ENCODE results near the gene SPCS3. TPM values are rescaled to one million over a fixed set of nuclear protein-coding genes. Genes with fewer than 3 reads are reported as not detected.
A peak's percentile ranks its signal among the peaks of the same experiment; 100 is the strongest.

Gene SPCS3
- total and polyA plus RNA-seq, 2 donors from 2014 or later = 28.7 to 131 TPM

GRCh38 chr4:176357359-176358082 is 37.8 kb downstream of the SPCS3 start:
- intact Hi-C loops (cut with DNase I) = no loop called here
- TF ChIP-seq, protein P1, sequence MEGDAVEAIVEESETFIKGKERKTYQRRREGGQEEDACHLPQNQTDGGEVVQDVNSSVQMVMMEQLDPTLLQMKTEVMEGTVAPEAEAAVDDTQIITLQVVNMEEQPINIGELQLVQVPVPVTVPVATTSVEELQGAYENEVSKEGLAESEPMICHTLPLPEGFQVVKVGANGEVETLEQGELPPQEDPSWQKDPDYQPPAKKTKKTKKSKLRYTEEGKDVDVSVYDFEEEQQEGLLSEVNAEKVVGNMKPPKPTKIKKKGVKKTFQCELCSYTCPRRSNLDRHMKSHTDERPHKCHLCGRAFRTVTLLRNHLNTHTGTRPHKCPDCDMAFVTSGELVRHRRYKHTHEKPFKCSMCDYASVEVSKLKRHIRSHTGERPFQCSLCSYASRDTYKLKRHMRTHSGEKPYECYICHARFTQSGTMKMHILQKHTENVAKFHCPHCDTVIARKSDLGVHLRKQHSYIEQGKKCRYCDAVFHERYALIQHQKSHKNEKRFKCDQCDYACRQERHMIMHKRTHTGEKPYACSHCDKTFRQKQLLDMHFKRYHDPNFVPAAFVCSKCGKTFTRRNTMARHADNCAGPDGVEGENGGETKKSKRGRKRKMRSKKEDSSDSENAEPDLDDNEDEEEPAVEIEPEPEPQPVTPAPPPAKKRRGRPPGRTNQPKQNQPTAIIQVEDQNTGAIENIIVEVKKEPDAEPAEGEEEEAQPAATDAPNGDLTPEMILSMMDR (IDR thresholded peaks at IDR 0.05; ENCODE audit: borderline replicate concordance, extremely low read depth, insufficient read depth) = no peak
- no peaks in the 10 kb centered on the region for H3K9me3 ChIP-seq (ENCODE audit: control insufficient read depth in 2 of 3, insufficient read depth in 1 of 3, low read length in 3 of 3)
- peak in 2 of 5 donors; percentile 24 to 39 for DNase-seq
- H3K4me1 ChIP-seq (ENCODE audit: control insufficient read depth in 2 of 3, insufficient read depth in 2 of 3, low read depth in 1 of 3, low read length in 3 of 3) = no peaks in the 10 kb centered on the region
- no peak overlapping the region for H3K27ac ChIP-seq (ENCODE audit: low read depth in 2 of 2, low read length in 2 of 2)
- no peaks in the 10 kb centered on the region for H3K27me3 ChIP-seq (ENCODE audit: control insufficient read depth, insufficient read depth, low read length)
- no peak for FAIRE-seq
- no peak overlapping the region for H3K9ac ChIP-seq (ENCODE audit: low read length in 3 of 3)
- no peak overlapping the region for H3K4me3 ChIP-seq (ENCODE audit: low read length in 3 of 3)
- no peaks in the 10 kb centered on the region for H3K36me3 ChIP-seq (ENCODE audit: control insufficient read depth in 2 of 3, insufficient read depth in 3 of 3, low read length in 3 of 3)

GRCh38 chr4:176358083-176358469 is 38.3 kb downstream of the SPCS3 start:
- H3K4me1 ChIP-seq (ENCODE audit: control insufficient read depth in 2 of 3, insufficient read depth in 2 of 3, low read depth in 1 of 3, low read length in 3 of 3) = no peaks in the 10 kb centered on the region
- H3K27me3 ChIP-seq (ENCODE audit: control insufficient read depth, insufficient read depth, low read length) = no peaks in the 10 kb centered on the region
- no peaks in the 10 kb centered on the region for H3K36me3 ChIP-seq (ENCODE audit: control insufficient read depth in 2 of 3, insufficient read depth in 3 of 3, low read length in 3 of 3)
- intact Hi-C loops (cut with DNase I) = no loop called here
- H3K27ac ChIP-seq (ENCODE audit: low read depth in 2 of 2, low read length in 2 of 2) = no peak overlapping the region
- FAIRE-seq = no peak
- no peak overlapping the region for H3K4me3 ChIP-seq (ENCODE audit: low read length in 3 of 3)
- no peak for DNase-seq
- no peaks in the 10 kb centered on the region for H3K9me3 ChIP-seq (ENCODE audit: control insufficient read depth in 2 of 3, insufficient read depth in 1 of 3, low read length in 3 of 3)
- no peak overlapping the region for H3K9ac ChIP-seq (ENCODE audit: low read length in 3 of 3)
- TF ChIP-seq, protein P1 (IDR thresholded peaks at IDR 0.05; ENCODE audit: borderline replicate concordance, extremely low read depth, insufficient read depth) = no peak

GRCh38 chr4:176359590-176359989 is 39.8 kb downstream of the SPCS3 start:
- no peaks in the 10 kb centered on the region for H3K4me1 ChIP-seq (ENCODE audit: control insufficient read depth in 2 of 3, insufficient read depth in 2 of 3, low read depth in 1 of 3, low read length in 3 of 3)
- H3K36me3 ChIP-seq (ENCODE audit: control insufficient read depth in 2 of 3, insufficient read depth in 3 of 3, low read length in 3 of 3) = no peaks in the 10 kb centered on the region

More at GRCh38 chr4:176359590-176359989, 39.8 kb downstream of the SPCS3 start:
- no peak overlapping the region for H3K4me3 ChIP-seq (ENCODE audit: low read length in 3 of 3)
- H3K27me3 ChIP-seq (ENCODE audit: control insufficient read depth, insufficient read depth, low read length) = no peaks in the 10 kb centered on the region
- no peak for DNase-seq
- TF ChIP-seq, protein P1 (IDR thresholded peaks at IDR 0.05; ENCODE audit: borderline replicate concordance, extremely low read depth, insufficient read depth) = no peak
- no peak overlapping the region for H3K27ac ChIP-seq (ENCODE audit: low read depth in 2 of 2, low read length in 2 of 2)
- H3K9ac ChIP-seq (ENCODE audit: low read length in 3 of 3) = no peak overlapping the region
- intact Hi-C loops (cut with DNase I) = no loop called here
- no peaks in the 10 kb centered on the region for H3K9me3 ChIP-seq (ENCODE audit: control insufficient read depth in 2 of 3, insufficient read depth in 1 of 3, low read length in 3 of 3)
- no peak for FAIRE-seq

Measured in kidney (tissue), 14 donors.